ENCODE results near the gene FAM228A.
"Not testable (repeated sequence)": the region's sequence is repeated elsewhere in the genome, so short reads cannot be mapped to it uniquely, and the experiment has no call there.

FAM228A gene

DNA sequence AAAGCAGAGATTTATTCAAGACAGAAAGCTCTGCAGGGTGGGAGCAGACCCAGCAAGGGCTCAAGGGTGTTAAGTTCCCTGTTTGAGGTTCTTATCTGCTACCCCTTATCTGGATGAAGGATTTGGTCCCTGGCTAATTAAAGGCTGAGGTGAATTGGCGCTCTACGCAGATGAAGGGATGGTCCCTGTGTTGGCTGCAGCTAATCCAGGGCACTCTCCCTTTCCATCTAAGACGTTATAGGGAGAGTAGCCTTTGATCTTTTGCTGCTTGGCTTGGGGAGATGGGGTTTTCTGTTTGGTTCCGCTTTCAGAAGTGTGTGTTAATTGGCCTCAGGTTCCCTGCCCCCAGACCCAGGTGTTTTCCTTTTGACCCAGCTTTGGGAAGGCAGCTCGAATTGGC, 17.0 kb downstream of the FAM228A start:
- DNase-seq = no peak

- not testable (repeated sequence) for DNase-seq
Measured at GRCh38 chr2:24197213-24197612, 22.4 kb downstream of the FAM228A start.

- DNase-seq = no peak
Measured at GRCh38 chr2:24199968-24200590, 25.2 kb downstream of the FAM228A start.

GRCh38 chr2:24200799-24201198, 25.9 kb downstream of the FAM228A start:
- DNase-seq = no peak

DNA sequence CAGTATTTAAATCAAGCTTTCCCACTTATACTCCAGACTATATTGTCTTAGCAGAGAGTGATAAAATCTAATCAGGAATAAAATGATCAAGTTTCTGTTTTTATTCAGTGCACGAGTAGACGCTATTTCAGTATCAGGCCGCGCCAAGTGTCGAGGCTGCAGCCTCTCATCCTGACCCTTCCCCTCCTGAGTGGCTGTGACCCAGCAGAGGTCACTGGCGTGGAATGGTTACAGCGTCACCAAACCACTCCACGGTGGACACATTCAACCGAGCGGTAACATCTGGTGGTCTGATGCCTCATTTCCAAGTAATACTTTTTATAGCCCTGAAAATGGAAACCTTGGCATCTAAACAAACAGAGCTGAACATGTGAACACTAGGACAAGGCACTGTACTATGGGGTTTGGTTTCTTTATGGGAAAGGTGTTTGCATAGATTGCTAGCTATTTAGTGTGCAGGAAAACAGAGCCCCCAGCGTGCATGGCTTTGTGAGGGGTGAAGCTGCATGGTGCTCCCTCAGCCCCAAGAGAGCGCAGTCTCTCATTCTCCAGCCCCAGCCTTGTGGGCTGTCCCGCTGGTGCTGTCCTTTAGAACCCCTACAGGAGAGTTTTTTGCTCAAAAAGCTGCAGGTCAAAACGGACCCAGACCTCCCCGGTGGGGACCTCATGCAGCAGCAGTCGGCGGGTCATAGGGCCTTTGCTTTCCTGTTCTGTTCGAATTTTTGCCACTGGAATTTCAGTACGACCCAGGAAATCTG, 28.4 kb downstream of the FAM228A start:
- no peak for DNase-seq

DNA sequence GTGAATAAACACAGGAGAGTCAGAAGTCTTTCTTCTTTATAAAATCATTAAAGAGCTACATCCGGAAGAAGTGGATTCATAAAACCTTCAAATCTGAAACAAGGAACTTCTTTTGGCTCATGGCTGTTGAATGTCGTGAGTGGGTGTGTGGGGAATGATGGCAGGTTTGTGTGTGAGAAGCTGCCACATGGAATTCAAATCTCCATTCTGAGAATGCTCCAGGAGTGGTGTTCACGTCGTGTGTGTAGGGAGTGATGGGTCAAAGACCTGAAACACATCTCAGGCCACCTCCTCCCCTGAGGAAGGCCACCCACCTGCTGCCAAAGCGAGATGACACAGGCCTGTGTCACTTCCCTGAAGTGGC, 28.9 kb downstream of the FAM228A start:
- DNase-seq = no peak

DNA sequence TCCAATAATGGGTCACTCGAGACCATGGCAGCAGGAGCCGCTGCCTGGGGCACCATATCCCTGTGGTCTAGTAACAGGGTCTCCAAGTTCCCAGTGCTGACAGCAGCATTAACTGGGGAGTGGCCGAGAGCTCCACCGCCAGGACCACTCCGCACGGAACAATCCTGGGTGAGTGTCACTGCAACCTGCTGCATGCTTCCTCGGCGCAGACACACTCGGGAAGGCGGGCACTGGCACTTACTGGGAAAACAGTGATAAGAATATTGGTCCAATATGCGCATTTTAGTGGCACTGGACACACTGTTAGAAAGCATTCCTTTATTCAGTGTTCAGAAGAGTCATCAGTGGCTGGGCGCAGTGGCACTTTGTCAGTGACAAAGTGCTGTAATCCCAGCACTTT, 29.7 kb downstream of the FAM228A start:
- no peak for DNase-seq

- no peak for DNase-seq
Measured at GRCh38 chr2:24205131-24205530, 30.3 kb downstream of the FAM228A start.

DNA sequence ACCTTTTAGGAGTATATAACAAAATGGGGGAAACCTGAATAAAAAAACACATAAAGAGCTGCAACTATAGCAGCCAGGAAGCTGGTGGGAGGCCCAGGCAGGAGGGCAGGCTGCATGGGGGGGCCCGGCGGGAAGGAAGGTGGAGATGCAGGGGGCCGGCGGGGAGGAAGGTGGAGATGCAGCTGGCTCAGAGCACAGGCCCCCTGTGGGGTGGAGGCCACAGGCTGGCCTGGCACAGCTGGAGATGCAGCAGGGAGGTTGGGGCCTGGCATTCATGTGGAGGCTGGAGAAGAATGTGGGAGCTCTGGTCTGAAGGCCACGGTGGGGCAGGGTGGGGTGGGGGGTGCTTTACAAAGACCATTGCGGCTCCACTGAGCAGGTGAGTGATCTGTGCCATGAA, 31.4 kb downstream of the FAM228A start:
- DNase-seq = no peak

- DNase-seq = no peak
Measured at GRCh38 chr2:24206714-24207113, 31.9 kb downstream of the FAM228A start.

GRCh38 chr2:24207359-24207758, 32.5 kb downstream of the FAM228A start:
- no peak for DNase-seq

DNA sequence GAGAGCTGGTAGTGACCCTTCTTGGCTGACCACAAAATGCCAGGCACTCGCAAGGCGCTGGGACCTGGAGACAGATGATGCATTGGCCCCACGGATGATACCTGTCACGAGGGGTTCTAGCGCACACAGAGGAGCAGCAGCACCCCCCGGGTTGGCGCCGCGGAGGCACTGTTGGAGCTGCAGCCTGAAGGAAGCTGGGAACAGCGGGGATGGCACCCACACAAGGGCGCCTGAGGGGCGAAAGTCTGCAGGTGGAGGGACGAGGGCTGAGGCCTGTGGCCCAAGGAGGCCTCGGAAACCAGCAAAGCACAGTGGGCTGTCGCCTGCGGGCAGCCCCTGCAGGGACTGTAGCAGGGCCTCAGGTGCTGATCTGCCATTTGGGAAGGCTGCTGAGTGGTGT, 33.6 kb downstream of the FAM228A start:
- DNase-seq = no peak

DNA sequence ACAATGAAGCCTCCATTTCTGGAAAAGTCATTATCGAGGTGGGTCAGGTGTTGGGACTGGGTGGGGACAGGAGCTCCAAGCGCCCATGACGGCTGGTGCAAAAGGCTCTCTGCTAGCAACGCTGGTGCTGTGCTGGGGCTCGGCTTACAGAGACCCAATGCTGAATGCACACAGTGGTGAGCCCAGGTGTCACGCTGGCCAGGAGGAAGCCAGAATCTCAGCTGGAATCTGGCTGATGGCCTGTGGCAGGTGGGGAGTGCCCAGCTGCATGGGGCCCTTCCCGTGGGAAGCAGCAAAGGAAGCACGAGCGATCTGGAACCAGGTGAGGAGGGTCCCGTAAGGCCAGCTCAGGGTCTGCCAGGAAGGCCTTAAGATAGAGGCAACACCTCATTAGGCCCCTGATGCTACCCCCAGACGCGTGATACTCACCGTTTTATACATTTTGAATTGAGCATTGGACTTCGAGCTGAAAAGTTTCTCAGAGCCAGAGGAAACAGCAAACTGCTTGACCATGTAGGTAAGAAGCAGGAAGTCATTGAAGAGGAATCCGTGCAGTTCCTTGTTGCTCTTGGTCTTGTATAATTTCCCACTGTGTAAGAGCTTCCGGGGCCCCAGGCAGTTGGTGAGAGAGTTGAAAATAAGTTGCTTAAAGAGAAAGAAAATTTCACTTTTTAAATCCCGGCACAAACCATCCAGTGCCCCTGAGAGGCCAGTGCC, 34.7 kb downstream of the FAM228A start:
- DNase-seq = no peak

DNA sequence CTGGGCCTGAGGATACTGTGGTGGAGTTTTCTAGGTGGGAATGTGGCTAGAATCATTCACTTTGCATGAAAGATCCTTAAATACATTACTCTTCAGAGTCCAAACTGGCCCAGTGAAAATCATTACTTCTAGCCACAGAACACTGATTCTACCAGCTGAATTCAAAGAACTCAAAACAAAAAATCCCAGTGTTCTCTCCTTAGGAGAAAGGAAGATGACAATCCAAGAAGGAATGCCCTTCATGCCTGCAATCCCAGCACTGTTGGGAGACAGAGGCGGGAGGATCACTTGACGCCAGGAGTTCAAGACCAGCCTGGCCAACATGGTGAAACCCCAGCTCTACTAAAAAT, 35.2 kb downstream of the FAM228A start:
- no peak for DNase-seq

GRCh38 chr2:24210723-24211122, 35.9 kb downstream of the FAM228A start:
- no peak for DNase-seq

DNA sequence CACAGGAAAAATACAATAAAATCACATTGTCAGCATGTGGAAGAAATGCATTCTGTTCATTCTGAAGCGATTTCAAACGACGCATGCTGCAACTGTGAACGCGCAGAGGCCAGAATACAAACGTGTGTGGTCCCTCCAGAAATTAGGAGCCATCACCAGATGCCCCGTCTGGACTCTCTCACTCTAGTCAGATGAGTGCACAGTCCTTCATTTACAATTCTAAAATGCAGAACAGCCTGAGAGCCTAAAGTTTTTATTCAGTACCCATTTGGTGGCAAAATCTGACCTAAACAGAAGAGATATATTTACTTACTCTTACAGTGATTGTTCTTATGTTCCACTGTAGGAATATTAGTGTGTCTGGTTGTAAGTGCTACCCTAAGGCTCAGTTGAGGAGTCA, 36.6 kb downstream of the FAM228A start:
- DNase-seq = no peak

GRCh38 chr2:24214880-24215279, 40.0 kb downstream of the FAM228A start:
- no peak for DNase-seq

DNA sequence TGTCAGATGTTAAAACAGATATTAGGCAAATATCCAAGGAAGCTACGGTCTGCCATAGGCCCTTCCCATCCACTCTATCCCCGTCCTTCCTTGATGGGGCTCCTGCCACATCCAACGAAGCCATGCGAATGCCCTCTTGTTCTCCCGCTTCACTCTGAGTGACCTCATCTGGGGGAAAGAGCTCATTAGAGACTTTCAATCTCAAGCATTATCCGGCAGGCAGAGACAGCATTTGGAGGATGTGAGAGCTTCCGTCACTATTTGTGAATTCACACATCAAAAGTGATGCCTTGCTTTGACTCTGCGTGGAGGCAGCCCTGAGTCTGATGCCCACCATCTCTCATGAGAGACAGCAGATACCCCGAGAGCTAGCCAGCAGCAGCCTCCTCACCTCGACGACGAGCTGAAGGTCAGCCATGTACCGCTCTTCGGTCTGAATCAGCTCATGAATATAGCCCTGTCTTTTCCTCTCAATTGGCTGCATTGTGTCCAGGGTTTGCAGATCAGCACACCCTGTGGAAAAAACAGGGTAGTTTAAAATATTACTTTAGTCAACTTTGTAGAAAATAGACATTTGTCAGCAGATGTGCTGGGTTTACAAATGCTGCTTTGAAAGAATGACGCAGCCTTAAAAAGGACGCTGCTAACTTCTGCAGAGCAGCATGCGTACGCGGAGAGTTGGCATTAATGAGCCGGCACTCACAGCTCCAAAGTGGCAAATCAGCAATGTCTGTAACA, 45.9 kb downstream of the FAM228A start:
- DNase-seq = no peak

GRCh38 chr2:24221343-24222050, 46.6 kb downstream of the FAM228A start:
- DNase-seq = no peak

GRCh38 chr2:24222946-24223345, 48.1 kb downstream of the FAM228A start:
- no peak for DNase-seq

DNA sequence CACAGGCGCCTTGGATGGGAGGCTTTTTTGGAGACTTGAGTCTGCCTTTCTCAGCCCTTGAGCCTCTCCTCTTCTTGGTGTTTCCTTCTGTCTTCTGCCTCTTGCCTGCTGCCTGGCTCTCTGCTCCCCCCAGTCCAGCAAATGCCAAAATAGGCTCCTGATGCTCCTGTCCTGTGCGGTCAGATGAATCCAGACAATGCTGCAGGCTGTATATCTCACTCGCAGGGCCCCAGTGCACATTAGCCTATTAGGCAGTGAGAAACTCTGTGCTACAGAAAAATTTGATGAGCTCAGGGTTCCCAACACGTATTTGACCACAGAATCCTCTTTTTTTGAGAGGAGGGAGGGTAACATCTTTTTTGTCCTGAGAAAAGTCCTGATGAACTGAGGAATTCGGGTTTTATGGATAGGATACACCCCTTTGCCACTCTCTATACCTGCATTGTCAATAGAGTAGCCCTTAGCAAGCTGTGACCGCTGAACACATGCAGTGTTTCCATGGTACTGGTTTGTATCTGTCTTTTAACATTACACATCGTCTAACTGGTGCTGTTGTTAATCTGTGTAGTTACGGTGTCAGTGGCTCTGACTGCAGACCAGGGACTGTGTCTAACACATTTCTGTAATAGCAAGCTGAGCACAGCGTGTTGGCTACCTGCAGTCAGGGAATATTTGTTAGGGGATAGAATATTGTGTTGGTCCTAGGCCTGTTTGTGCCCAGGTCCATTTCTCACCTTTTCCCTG, 50.8 kb downstream of the FAM228A start:
- DNase-seq = no peak

DNA sequence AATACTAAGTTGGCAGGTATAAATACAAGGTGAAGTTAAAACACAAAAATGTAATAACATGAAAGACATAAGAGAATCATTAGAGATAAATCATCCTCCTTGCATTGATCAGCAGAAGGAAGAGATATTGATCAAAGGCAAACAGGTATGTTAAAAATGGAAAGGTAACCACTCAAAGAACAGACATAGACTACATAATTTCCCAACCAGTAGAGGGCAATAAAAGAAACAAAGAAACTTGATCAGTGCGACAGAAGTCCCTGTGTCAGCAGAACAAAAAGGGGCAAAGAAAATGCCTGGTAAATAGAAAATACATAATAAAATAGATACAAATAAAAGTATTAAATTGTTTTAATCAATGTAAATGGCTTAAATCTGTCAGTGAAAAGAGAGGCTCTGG, 53.6 kb downstream of the FAM228A start:
- DNase-seq = no peak
